Activated naive CD8-positive, alpha-beta T cell (primary cell): ENCODE measurements around the gene LIPA.
"Not testable (repeated sequence)": the region's sequence is repeated elsewhere in the genome, so short reads cannot be mapped to it uniquely, and the experiment has no call there.

Experiments used
- H3K27ac Mint-ChIP-seq: one replicate; pipeline ENCODE4 v1.8.0; 2021; ENCODE audit warnings: mixed read lengths
- H3K27me3 Mint-ChIP-seq: one replicate; pipeline ENCODE4 v1.8.0; 2021; ENCODE audit warnings: mixed read lengths
- H3K36me3 Mint-ChIP-seq: one replicate; pipeline ENCODE4 v1.8.0; 2021; ENCODE audit warnings: mixed read lengths
- H3K4me1 Mint-ChIP-seq: one replicate; pipeline ENCODE4 v1.8.0; 2021; ENCODE audit warnings: low read depth, mixed read lengths
- H3K4me3 Mint-ChIP-seq: one replicate; pipeline ENCODE4 v1.8.0; 2021; ENCODE audit warnings: mild to moderate bottlenecking, mixed read lengths
- H3K9me3 Mint-ChIP-seq: one replicate; pipeline ENCODE4 v1.8.0; 2021; ENCODE audit warnings: low read depth, mixed read lengths

The LIPA gene

GRCh38 chr10:89214566-89215165, 36.9 kb downstream of the LIPA start:
- Mint-ChIP-seq H3K27ac (no peak overlapping the region), H3K4me1 (peaks cover 11% of the 10 kb centered on the region), H3K9me3 (no peaks in the 10 kb centered on the region), H3K27me3 (peaks cover 4% of the 10 kb centered on the region), H3K4me3 (no peak overlapping the region), H3K36me3 (no peaks in the 10 kb centered on the region)

GRCh38 chr10:89213191-89213808, 38.3 kb downstream of the LIPA start:
- Mint-ChIP-seq H3K27ac (no peak overlapping the region), H3K9me3 (no peaks in the 10 kb centered on the region), H3K4me3 (no peak overlapping the region), H3K4me1 (peaks cover 12% of the 10 kb centered on the region), H3K36me3 (no peaks in the 10 kb centered on the region), H3K27me3 (peaks cover 7% of the 10 kb centered on the region)

GRCh38 chr10:89210794-89211425, 40.7 kb downstream of the LIPA start:
- Mint-ChIP-seq H3K4me3 (no peak overlapping the region), H3K27ac (no peak overlapping the region), H3K36me3 (no peaks in the 10 kb centered on the region), H3K27me3 (peaks cover 19% of the 10 kb centered on the region), H3K9me3 (no peaks in the 10 kb centered on the region), H3K4me1 (peaks cover 17% of the 10 kb centered on the region)

GRCh38 chr10:89209718-89210117, 41.9 kb downstream of the LIPA start:
- H3K4me3 Mint-ChIP-seq: no peak overlapping the region
- H3K36me3 Mint-ChIP-seq: no peaks in the 10 kb centered on the region
- H3K9me3 Mint-ChIP-seq: no peaks in the 10 kb centered on the region
- H3K4me1 Mint-ChIP-seq: peaks cover 17% of the 10 kb centered on the region
- no peak overlapping the region for H3K27ac Mint-ChIP-seq
- H3K27me3 Mint-ChIP-seq: peaks cover 24% of the 10 kb centered on the region

GRCh38 chr10:89207801-89208551, 43.6 kb downstream of the LIPA start:
- H3K36me3 Mint-ChIP-seq: no peaks in the 10 kb centered on the region

GRCh38 chr10:89207181-89207800, 44.3 kb downstream of the LIPA start, which contains the start of gene CH25H:
Gene CH25H (minus strand): TSS chr10:89207317. CDS start chr10:89207292, 25 bp downstream.
- H3K36me3 Mint-ChIP-seq: no peaks in the 10 kb centered on the region
- H3K9me3 Mint-ChIP-seq: no peaks in the 10 kb centered on the region
- H3K27ac Mint-ChIP-seq: no peak within 1 kb of the TSS
- H3K4me3 Mint-ChIP-seq: peak within 1 kb of the TSS; percentile 89
- peaks cover 15% of the 10 kb centered on the region for H3K4me1 Mint-ChIP-seq
- H3K27me3 Mint-ChIP-seq: peaks cover 24% of the 10 kb centered on the region

More at GRCh38 chr10:89207801-89208551, 43.6 kb downstream of the LIPA start:
- Mint-ChIP-seq H3K4me3 (peak overlapping the region; percentile 89), H3K4me1 (peaks cover 16% of the 10 kb centered on the region), H3K9me3 (no peaks in the 10 kb centered on the region), H3K27ac (no peak overlapping the region), H3K27me3 (peaks cover 24% of the 10 kb centered on the region)

GRCh38 chr10:89206402-89207180, 45.0 kb downstream of the LIPA start:
- no peaks in the 10 kb centered on the region for H3K9me3 Mint-ChIP-seq
- peaks cover 14% of the 10 kb centered on the region for H3K4me1 Mint-ChIP-seq
- peak overlapping the region; percentile 89 for H3K4me3 Mint-ChIP-seq
- H3K36me3 Mint-ChIP-seq: no peaks in the 10 kb centered on the region
- peaks cover 24% of the 10 kb centered on the region for H3K27me3 Mint-ChIP-seq
- no peak overlapping the region for H3K27ac Mint-ChIP-seq

GRCh38 chr10:89204621-89205185, 46.9 kb downstream of the LIPA start:
- Mint-ChIP-seq H3K4me1 (peaks cover 14% of the 10 kb centered on the region), H3K9me3 (no peaks in the 10 kb centered on the region), H3K27me3 (peaks cover 22% of the 10 kb centered on the region), H3K36me3 (no peaks in the 10 kb centered on the region), H3K27ac (no peak overlapping the region), H3K4me3 (no peak overlapping the region)

- no peaks in the 10 kb centered on the region for H3K36me3 Mint-ChIP-seq
- H3K27ac Mint-ChIP-seq: no peak overlapping the region
- peaks cover 19% of the 10 kb centered on the region for H3K27me3 Mint-ChIP-seq
- H3K9me3 Mint-ChIP-seq: no peaks in the 10 kb centered on the region
- H3K4me1 Mint-ChIP-seq: peaks cover 12% of the 10 kb centered on the region
- H3K4me3 Mint-ChIP-seq: no peak overlapping the region
Observed at GRCh38 chr10:89203237-89203636, 48.3 kb downstream of the LIPA start.

- Mint-ChIP-seq H3K27me3 (peaks cover 16% of the 10 kb centered on the region), H3K4me1 (peaks cover 8% of the 10 kb centered on the region), H3K9me3 (no peaks in the 10 kb centered on the region), H3K36me3 (no peaks in the 10 kb centered on the region), H3K4me3 (no peak overlapping the region), H3K27ac (no peak overlapping the region)
Observed at GRCh38 chr10:89202033-89202425, 49.5 kb downstream of the LIPA start.

GRCh38 chr10:89201345-89202032, 50.1 kb downstream of the LIPA start:
- H3K27ac Mint-ChIP-seq: no peak overlapping the region
- no peaks in the 10 kb centered on the region for H3K9me3 Mint-ChIP-seq
- peaks cover 12% of the 10 kb centered on the region for H3K27me3 Mint-ChIP-seq
- no peak overlapping the region for H3K4me3 Mint-ChIP-seq
- peaks cover 3% of the 10 kb centered on the region for H3K4me1 Mint-ChIP-seq
- no peaks in the 10 kb centered on the region for H3K36me3 Mint-ChIP-seq

- peak overlapping the region; percentile 13 for H3K27ac Mint-ChIP-seq
- no peaks in the 10 kb centered on the region for H3K36me3 Mint-ChIP-seq
- H3K4me1 Mint-ChIP-seq: no peaks in the 10 kb centered on the region
- no peak overlapping the region for H3K4me3 Mint-ChIP-seq
- H3K9me3 Mint-ChIP-seq: no peaks in the 10 kb centered on the region
- peaks cover 2% of the 10 kb centered on the region for H3K27me3 Mint-ChIP-seq
Observed at GRCh38 chr10:89197473-89197872, 54.1 kb downstream of the LIPA start.

GRCh38 chr10:89191301-89191700, 60.3 kb downstream of the LIPA start:
- H3K27me3 Mint-ChIP-seq, H3K4me1 Mint-ChIP-seq, H3K36me3 Mint-ChIP-seq, H3K4me3 Mint-ChIP-seq, H3K9me3 Mint-ChIP-seq, H3K27ac Mint-ChIP-seq: not testable (repeated sequence)
